AG04449 (cell line): ENCODE measurements around the gene CDK5RAP2.

Experiments
- CTCF ChIA-PET: fragments of 350-600 bp; formaldehyde crosslinking; extraction: SDS; loops from one replicate; lab custom pipeline; 2021; ENCODE audit warnings: antibody characterized with exemption; lab: Yijun Ruan, JAX
- POLR2A ChIA-PET: fragments of 400-600, 350-600 bp; formaldehyde crosslinking; extraction: SDS; loops from one replicate; lab custom pipeline; 2020; ENCODE audit warnings: antibody characterized with exemption, inconsistent platforms; lab: Yijun Ruan, JAX
- DNase-seq: peaks from one replicate; pipeline ENCODE4 v3.0.0-alpha.2; 2010; ENCODE audit warnings: low read depth, low spot score
- H3K4me3 ChIP-seq: 2 replicates; pipeline ENCODE4 v1.5.1; 2011; ENCODE audit warnings: low read depth, mild to moderate bottlenecking, control low read depth, low read length
- TF ChIP-seq, protein P1 (sequence below): IDR thresholded peaks from one replicate; pipeline ENCODE4 v1.5.1; 2011; ENCODE audit warnings: mild to moderate bottlenecking, moderate library complexity, low read length, control low read depth, inconsistent platforms; ENCODE audit not compliant: insufficient read depth; ENCODE audit errors: missing control alignments

Gene CDK5RAP2

DNA sequence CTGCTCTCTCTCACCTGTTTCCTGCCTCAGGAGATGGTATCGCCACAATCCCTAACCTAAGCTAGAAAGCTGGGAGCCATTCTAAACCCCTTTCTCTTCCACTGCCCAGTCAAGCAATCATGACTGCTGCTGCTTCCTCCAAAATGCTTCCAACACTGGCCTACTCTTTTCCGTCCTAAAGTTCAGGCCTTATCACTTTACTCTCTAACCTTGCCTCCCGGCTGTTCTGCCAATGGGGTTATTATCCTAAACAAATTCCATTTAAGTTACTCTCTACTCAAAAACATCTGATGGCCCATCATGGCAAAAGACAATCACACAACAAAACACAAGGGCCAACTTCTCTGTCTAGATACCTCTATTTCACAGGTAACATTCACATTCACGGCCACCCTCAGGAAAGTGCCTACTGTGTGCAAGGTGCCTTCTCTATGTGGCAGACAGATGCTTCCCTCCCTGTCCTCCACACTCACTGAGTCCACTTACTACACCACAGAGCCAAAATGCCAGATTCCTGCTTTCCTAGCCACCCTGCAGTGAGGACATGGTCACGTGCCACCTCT, 168.0 kb downstream of the CDK5RAP2 start:
- CTCF ChIA-PET, result interaction anchor here (1.1 to 2.1 kb wide), 4 partner anchors 21 to 66 kb away, joined by 4 to 7 read pairs (median 5); no protein-coding TSS in a partner anchor
- no peak overlapping the region for H3K4me3 ChIP-seq
- TF ChIP-seq, protein P1, sequence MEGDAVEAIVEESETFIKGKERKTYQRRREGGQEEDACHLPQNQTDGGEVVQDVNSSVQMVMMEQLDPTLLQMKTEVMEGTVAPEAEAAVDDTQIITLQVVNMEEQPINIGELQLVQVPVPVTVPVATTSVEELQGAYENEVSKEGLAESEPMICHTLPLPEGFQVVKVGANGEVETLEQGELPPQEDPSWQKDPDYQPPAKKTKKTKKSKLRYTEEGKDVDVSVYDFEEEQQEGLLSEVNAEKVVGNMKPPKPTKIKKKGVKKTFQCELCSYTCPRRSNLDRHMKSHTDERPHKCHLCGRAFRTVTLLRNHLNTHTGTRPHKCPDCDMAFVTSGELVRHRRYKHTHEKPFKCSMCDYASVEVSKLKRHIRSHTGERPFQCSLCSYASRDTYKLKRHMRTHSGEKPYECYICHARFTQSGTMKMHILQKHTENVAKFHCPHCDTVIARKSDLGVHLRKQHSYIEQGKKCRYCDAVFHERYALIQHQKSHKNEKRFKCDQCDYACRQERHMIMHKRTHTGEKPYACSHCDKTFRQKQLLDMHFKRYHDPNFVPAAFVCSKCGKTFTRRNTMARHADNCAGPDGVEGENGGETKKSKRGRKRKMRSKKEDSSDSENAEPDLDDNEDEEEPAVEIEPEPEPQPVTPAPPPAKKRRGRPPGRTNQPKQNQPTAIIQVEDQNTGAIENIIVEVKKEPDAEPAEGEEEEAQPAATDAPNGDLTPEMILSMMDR, result no peak
- no peak for DNase-seq
- POLR2A ChIA-PET, result no interaction called here

DNA sequence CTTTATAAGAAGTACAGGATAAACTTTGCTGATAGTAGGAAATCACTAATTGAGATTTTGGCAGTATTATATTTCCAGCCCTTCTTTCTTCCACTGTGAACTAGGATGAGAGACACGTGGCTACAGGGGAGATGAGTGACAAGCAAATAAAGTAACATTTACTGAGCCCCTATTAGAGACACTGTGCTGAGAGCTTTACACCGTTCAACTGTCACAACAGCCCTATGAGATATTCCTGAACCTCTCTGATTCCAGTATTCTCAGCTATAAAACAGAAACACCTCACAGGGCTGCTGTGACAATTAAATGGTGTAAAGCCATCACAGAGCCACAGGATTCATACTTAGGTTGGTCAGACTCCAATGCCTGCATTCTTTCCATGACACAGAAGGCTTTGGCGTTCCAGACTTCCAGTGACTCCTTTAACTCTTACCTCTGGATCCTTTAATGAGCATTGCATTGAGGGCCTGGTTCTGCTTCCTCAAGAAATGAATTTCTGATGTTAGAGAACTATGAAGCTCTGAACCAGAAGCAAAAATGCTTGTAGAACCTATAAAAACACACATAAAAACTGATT, 169.0 kb downstream of the CDK5RAP2 start:
- ChIA-PET POLR2A (no interaction called here), CTCF (interaction anchor here (0.8 to 1.4 kb wide), 5 partner anchors 11 to 66 kb away, joined by 3 to 7 read pairs (median 4); no protein-coding TSS in a partner anchor)
- TF ChIP-seq, protein P1, result no peak
- no peak overlapping the region for H3K4me3 ChIP-seq
- DNase-seq, result no peak

DNA sequence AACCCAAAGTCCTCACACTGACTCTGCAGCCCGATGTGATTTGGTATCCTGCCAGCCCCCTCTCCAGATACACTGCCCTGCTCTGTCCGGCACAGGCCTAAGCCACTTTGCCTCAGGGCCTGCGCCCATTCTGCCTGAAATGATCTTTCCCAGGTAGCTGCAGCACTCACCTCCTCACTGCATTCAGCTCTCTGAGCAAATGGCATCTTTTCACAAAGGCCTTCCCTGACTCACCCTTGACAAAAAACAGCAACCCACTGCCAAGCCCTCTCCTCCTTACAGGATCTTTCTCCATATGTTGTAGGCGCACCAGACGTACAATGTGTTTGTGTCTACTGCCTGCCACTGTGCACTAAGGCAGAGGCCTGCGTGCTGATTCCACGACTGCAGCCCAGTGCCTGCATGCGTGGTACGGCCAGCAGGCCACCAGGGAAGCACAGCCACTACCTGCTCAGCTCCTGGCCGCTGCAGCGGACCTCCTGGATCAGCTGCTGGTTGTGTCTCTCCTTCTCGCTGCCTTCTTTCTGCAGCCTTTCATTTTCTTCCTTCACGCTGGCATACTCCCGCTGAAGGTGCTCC, 171.2 kb downstream of the CDK5RAP2 start:
- POLR2A ChIA-PET, result no interaction called here
- H3K4me3 ChIP-seq, result no peak overlapping the region
- CTCF ChIA-PET, result no interaction called here
- no peak for DNase-seq
- TF ChIP-seq, protein P1, result no peak

DNA sequence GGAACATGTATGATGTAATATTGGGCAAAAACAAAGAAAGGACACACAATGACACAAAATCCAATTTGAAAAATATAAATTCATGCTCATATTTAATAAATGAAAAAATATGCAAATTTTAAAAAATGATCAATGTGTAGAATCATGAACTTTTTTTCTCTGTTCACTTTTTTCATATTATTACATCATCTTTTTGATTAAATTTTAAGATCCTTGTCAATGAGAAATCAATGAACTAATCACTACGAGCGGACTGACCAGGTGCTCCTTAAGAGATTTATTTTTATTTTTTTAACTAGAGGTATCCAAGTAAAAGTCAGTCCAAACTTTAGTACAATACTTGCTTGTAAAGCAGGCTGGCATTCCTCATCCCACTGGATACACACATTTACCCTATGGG, 174.1 kb downstream of the CDK5RAP2 start:
- TF ChIP-seq, protein P1, result no peak
- POLR2A ChIA-PET, result no interaction called here
- no peak for DNase-seq
- CTCF ChIA-PET, result no interaction called here
- H3K4me3 ChIP-seq, result no peak overlapping the region

DNA sequence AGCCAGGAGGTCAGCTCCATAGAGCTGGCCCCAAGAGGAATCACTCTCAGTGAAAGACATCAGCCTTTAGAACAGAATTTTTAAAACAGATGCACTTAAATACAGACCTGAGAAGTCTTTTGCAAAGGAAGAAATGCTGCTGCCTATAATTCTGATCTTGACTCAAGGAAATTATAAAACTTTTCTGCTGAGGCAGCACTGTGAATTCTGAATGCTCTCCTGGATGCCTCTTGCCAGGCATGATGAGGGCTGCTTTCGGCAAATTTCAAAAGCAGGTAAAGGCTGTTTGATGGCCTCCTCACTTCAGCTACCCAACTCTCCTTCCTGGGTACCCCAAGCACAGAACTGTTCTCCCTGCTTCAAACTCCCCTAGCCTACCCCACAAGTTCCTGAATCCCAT, 174.8 kb downstream of the CDK5RAP2 start:
- POLR2A ChIA-PET, result no interaction called here
- CTCF ChIA-PET, result no interaction called here
- no peak for DNase-seq
- TF ChIP-seq, protein P1, result no peak
- H3K4me3 ChIP-seq, result no peak overlapping the region

DNA sequence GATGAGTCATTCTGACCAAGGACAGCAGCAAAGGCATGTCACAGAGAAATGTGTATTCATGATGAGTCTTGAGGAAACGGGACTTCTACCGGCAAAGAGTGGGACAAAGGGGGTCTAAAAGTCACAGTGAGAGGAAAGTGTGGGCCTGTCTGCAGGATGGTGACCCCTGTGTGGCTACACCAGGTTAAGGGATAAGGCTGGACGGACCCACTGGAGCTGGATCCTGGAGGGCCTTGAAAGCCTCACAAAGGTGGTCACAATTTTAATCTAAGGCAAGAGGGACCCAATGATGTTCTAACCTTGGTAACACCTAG, 176.5 kb downstream of the CDK5RAP2 start:
- no peak overlapping the region for H3K4me3 ChIP-seq
- CTCF ChIA-PET, result interaction anchor here (1.2 to 1.3 kb wide), 2 partner anchors 10 to 74 kb away, joined by 5 read pairs; no protein-coding TSS in a partner anchor
- DNase-seq, result no peak
- TF ChIP-seq, protein P1, result no peak
- POLR2A ChIA-PET, result interaction anchor here (1.1 kb wide), 1 partner anchor 40 kb away, joined by 3 read pairs; no protein-coding TSS in a partner anchor
